ENCODE results near the gene TRPV5. TPM values are rescaled to one million over a fixed set of nuclear protein-coding genes. Genes with fewer than 3 reads are reported as not detected.

Gene TRPV5
- total and polyA plus RNA-seq, 4 donors: not detected

DNA sequence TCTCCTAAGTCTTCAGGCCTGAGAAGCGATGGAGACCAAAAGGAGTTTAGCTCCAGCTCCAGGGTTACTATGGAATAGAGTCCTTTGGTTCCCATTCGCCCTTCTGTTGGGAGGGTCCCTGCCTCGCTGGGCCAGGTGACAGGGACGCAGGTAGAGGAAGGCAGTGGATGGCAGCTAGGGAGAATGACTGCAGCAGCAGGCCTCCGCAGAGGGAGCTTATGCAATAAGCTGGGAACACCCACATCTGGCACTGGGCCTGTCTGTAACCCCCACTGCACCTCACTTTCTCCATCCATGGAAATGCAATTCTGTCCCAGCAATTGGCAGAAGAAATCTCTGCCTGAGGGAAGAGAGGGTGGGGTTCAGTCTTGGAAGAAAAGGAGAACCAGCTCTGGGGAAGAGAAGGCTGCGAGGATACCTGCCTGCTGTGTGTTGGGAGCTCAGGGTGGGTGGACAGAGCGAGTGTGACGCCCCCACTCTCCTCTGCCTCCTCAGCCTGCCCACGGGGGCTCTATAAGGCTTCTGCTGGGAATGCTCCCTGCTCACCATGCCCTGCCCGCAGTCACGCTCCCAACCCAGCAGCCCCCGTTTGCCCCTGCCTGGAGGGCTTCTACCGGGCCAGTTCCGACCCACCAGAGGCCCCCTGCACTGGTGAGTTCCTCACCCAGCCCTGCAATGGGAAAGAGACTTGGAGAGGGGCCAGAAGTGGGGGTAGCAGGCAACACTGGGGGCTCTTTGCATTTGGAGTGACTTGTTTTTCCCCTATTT is 68.4 kb downstream of the TRPV5 start:
- 86 to 87% methylated on average over 14 of the region's 14 CpGs for WGBS, 2 donors
- DNase-seq: no peak

GRCh38 chr7:142863891-142864685 is 69.5 kb downstream of the TRPV5 start:
- no peak for ATAC-seq (ENCODE audit: low FRiP score)
- intact Hi-C loops (cut with DNase I): no loop called here
- DNase-seq: no peak
- Histone ChIP-seq H3K27ac (ENCODE audit: low read depth in 1 of 2, low read length in 2 of 2) (no peak overlapping the region), H3K4me1 (ENCODE audit: control insufficient read depth in 1 of 2, insufficient read depth in 2 of 2, low read length in 2 of 2) (no peaks in the 10 kb centered on the region), H3K9me3 (ENCODE audit: control insufficient read depth, low read length) (no peaks in the 10 kb centered on the region), H3K36me3 (ENCODE audit: control insufficient read depth in 1 of 2, insufficient read depth in 2 of 2, low read length in 1 of 2) (peaks cover 2 to 3% of the 10 kb centered on the region in 2 donors), H3K4me3 (ENCODE audit: low read length in 2 of 2) (no peak overlapping the region), H3K27me3 (ENCODE audit: control insufficient read depth in 1 of 2, insufficient read depth in 2 of 2, low read length in 1 of 2) (no peaks in the 10 kb centered on the region)
- 89% methylated on average over 37 of the region's 37 CpGs for WGBS, 2 donors

More for the DNA sequence above, 68.4 kb downstream of the TRPV5 start:
- H3K27me3 ChIP-seq (ENCODE audit: control insufficient read depth in 1 of 2, insufficient read depth in 2 of 2, low read length in 1 of 2): no peaks in the 10 kb centered on the region
- peaks cover 2 to 3% of the 10 kb centered on the region in 2 donors for H3K36me3 ChIP-seq (ENCODE audit: control insufficient read depth in 1 of 2, insufficient read depth in 2 of 2, low read length in 1 of 2)
- no peak overlapping the region for H3K4me3 ChIP-seq (ENCODE audit: low read length in 2 of 2)
- no peaks in the 10 kb centered on the region for H3K4me1 ChIP-seq (ENCODE audit: control insufficient read depth in 1 of 2, insufficient read depth in 2 of 2, low read length in 2 of 2)
- ATAC-seq (ENCODE audit: low FRiP score): no peak
- intact Hi-C loops (cut with DNase I): no loop called here
- no peaks in the 10 kb centered on the region for H3K9me3 ChIP-seq (ENCODE audit: control insufficient read depth, low read length)
- no peak overlapping the region for H3K27ac ChIP-seq (ENCODE audit: low read depth in 1 of 2, low read length in 2 of 2)

DNA sequence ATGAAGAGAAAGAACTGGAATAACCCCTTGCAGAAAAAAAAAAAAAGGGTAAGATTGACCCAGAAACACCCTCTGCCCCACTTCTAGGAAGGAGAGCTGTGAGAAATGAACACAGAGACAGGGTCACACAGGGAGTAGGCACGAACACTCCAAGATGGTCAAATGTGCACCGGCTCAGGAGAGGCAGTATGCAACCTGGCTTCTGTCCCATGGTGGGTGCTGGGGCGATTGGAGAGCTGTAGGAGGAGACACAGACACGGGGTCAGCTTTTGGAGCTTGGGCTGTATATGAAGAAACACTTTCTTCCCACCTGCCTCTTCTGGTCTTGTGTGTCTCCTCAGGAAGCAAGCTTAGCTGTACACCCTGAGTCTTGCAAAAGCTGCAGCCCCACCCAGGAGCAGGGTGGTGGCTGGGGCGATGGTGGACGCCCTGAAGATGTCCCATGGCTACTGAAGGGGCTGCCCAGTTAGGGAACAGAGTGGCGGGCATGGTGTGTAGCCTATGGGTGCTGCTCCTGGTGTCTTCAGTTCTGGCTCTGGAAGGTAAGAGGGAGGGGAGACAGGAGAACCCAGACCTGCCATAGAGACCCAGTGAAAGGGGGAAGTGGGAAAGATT is 70.7 kb downstream of the TRPV5 start:
- intact Hi-C loops (cut with DNase I): no loop called here
- WGBS, 2 donors: 86 to 93% methylated on average over 7 of the region's 7 CpGs
- ATAC-seq (ENCODE audit: low FRiP score): no peak
- no peaks in the 10 kb centered on the region for H3K27me3 ChIP-seq (ENCODE audit: control insufficient read depth in 1 of 2, insufficient read depth in 2 of 2, low read length in 1 of 2)
- H3K9me3 ChIP-seq (ENCODE audit: control insufficient read depth, low read length): no peaks in the 10 kb centered on the region
- no peaks in the 10 kb centered on the region for H3K4me1 ChIP-seq (ENCODE audit: control insufficient read depth in 1 of 2, insufficient read depth in 2 of 2, low read length in 2 of 2)
- no peak for DNase-seq
- H3K27ac ChIP-seq (ENCODE audit: low read depth in 1 of 2, low read length in 2 of 2): no peak overlapping the region
- no peak overlapping the region for H3K4me3 ChIP-seq (ENCODE audit: low read length in 2 of 2)
- H3K36me3 ChIP-seq (ENCODE audit: control insufficient read depth in 1 of 2, insufficient read depth in 2 of 2, low read length in 1 of 2): peaks cover 0 to 3% of the 10 kb centered on the region in 2 donors

DNA sequence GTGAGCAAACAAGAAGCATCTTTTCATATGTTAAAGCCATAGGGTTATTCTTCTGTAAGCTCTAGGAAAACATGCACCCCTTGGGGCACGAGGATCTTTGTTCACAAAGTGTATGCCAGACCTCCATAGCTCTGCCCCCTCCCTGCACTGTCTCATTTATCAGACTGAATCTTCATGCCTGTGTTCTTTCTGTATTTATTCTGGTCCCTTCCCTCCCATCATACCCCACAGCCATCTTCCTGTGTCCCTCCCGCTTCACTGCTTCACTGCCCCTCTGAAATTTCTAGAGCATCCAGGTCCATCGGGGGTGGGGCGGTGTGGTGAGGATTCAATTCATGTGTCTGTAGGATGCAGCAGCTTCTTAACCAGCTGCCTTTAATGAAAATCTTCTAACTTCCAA is 71.2 kb downstream of the TRPV5 start:
- H3K4me3 ChIP-seq (ENCODE audit: low read length in 2 of 2): no peak overlapping the region
- DNase-seq (no peak), ATAC-seq (ENCODE audit: low FRiP score) (no peak)
- 95 to 96% methylated on average over 4 of the region's 4 CpGs for WGBS, 2 donors
- intact Hi-C loops (cut with DNase I): no loop called here
- H3K4me1 ChIP-seq (ENCODE audit: control insufficient read depth in 1 of 2, insufficient read depth in 2 of 2, low read length in 2 of 2): no peaks in the 10 kb centered on the region
- no peaks in the 10 kb centered on the region for H3K9me3 ChIP-seq (ENCODE audit: control insufficient read depth, low read length)
- H3K36me3 ChIP-seq (ENCODE audit: control insufficient read depth in 1 of 2, insufficient read depth in 2 of 2, low read length in 1 of 2): peaks cover 0 to 3% of the 10 kb centered on the region in 2 donors
- H3K27ac ChIP-seq (ENCODE audit: low read depth in 1 of 2, low read length in 2 of 2): no peak overlapping the region
- H3K27me3 ChIP-seq (ENCODE audit: control insufficient read depth in 1 of 2, insufficient read depth in 2 of 2, low read length in 1 of 2): no peaks in the 10 kb centered on the region

DNA sequence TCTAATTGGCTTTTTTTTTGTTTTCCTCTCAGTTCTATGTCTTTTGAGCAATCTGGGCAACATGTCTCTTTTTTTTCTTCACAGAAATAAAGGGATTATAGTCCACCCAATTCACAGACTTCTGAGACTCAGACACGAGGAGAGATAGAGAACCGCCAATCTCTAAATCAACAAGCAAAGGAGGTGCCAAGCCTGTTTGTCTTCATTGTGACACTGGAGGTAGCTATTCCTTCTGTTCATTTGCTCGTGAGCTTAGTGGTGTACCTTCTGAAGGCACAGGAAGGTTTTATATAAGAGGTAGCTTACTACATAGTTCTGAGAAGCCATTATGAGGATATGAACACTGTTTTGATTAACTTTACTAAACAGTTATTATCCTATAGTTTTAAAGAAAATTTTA is 72.6 kb downstream of the TRPV5 start:
- Histone ChIP-seq H3K4me3 (ENCODE audit: low read length in 2 of 2) (no peak overlapping the region), H3K27me3 (ENCODE audit: control insufficient read depth in 1 of 2, insufficient read depth in 2 of 2, low read length in 1 of 2) (no peaks in the 10 kb centered on the region), H3K27ac (ENCODE audit: low read depth in 1 of 2, low read length in 2 of 2) (no peak overlapping the region), H3K9me3 (ENCODE audit: control insufficient read depth, low read length) (no peaks in the 10 kb centered on the region), H3K36me3 (ENCODE audit: control insufficient read depth in 1 of 2, insufficient read depth in 2 of 2, low read length in 1 of 2) (peaks cover 0 to 3% of the 10 kb centered on the region in 2 donors), H3K4me1 (ENCODE audit: control insufficient read depth in 1 of 2, insufficient read depth in 2 of 2, low read length in 2 of 2) (no peaks in the 10 kb centered on the region)
- intact Hi-C loops (cut with DNase I): no loop called here
- DNase-seq: no peak
- ATAC-seq (ENCODE audit: low FRiP score): no peak
- 83 to 91% methylated on average over 3 of the region's 3 CpGs for WGBS, 2 donors

- peaks cover 0 to 3% of the 10 kb centered on the region in 2 donors for H3K36me3 ChIP-seq (ENCODE audit: control insufficient read depth in 1 of 2, insufficient read depth in 2 of 2, low read length in 1 of 2)
- H3K4me3 ChIP-seq (ENCODE audit: low read length in 2 of 2): no peak overlapping the region
- H3K9me3 ChIP-seq (ENCODE audit: control insufficient read depth, low read length): no peaks in the 10 kb centered on the region
- intact Hi-C loops (cut with DNase I): loop anchor here (10.0 kb wide), 1 partner anchor 355 kb away; no protein-coding TSS in a partner anchor
- no peak overlapping the region for H3K27ac ChIP-seq (ENCODE audit: low read depth in 1 of 2, low read length in 2 of 2)
- ATAC-seq (ENCODE audit: low FRiP score): no peak
- DNase-seq: no peak
- no peaks in the 10 kb centered on the region for H3K4me1 ChIP-seq (ENCODE audit: control insufficient read depth in 1 of 2, insufficient read depth in 2 of 2, low read length in 2 of 2)
- no peaks in the 10 kb centered on the region for H3K27me3 ChIP-seq (ENCODE audit: control insufficient read depth in 1 of 2, insufficient read depth in 2 of 2, low read length in 1 of 2)
- 30 to 53% methylated on average over 5 of the region's 5 CpGs for WGBS, 2 donors
Observed at GRCh38 chr7:142859829-142860228, 73.7 kb downstream of the TRPV5 start.

DNA sequence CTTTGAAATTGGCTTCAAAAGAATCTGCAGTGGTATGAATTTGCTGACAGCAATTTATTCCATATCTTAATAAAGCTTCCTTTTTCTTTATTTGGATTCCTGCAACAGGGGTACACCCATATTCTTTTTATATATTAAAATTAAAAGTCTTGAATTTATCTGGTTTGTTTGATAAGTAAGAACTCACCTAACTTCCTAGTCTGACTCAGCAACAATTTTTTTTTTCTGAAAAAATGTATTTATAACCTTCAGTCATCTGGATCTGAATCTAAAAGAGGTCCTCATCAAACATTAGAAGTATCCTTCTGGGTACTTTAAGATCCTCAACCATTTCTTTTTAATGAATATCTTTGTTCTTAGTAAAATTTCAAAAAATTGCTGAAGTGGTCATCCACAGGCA is 74.1 kb downstream of the TRPV5 start:
- no peak overlapping the region for H3K27ac ChIP-seq (ENCODE audit: low read depth in 1 of 2, low read length in 2 of 2)
- H3K4me3 ChIP-seq (ENCODE audit: low read length in 2 of 2): no peak overlapping the region
- no peaks in the 10 kb centered on the region for H3K27me3 ChIP-seq (ENCODE audit: control insufficient read depth in 1 of 2, insufficient read depth in 2 of 2, low read length in 1 of 2)
- no peaks in the 10 kb centered on the region for H3K4me1 ChIP-seq (ENCODE audit: control insufficient read depth in 1 of 2, insufficient read depth in 2 of 2, low read length in 2 of 2)
- H3K36me3 ChIP-seq (ENCODE audit: control insufficient read depth in 1 of 2, insufficient read depth in 2 of 2, low read length in 1 of 2): peaks cover 0 to 2% of the 10 kb centered on the region in 2 donors
- no peak for DNase-seq
- ATAC-seq (ENCODE audit: low FRiP score): no peak
- intact Hi-C loops (cut with DNase I): loop anchor here (10.0 kb wide), 1 partner anchor 355 kb away; no protein-coding TSS in a partner anchor
- H3K9me3 ChIP-seq (ENCODE audit: control insufficient read depth, low read length): no peaks in the 10 kb centered on the region

Data from aorta (tissue), 5 donors.